DMS153 (cell line): ENCODE data around the gene TIMP2.
A peak's percentile ranks its signal among the peaks of the same experiment; 100 is the strongest.
"Not testable (repeated sequence)": the region's sequence is repeated elsewhere in the genome, so short reads cannot be mapped to it uniquely, and the experiment has no call there.

Experiments used
- DNase-seq: peaks from one replicate; lab custom pipeline; 2025; lab: John Stamatoyannopoulos, UW

TIMP2 gene

GRCh38 chr17:78925234-78925633 is at the start of gene TIMP2:
Gene TIMP2, minus strand, starts transcription at chr17:78925387. Its CDS starts 299 bp downstream, at chr17:78925088.
- no peak for DNase-seq

- no peak for DNase-seq
Measured at GRCh38 chr17:78973792-78974520, 48.8 kb upstream of the TIMP2 start.

GRCh38 chr17:78973196-78973595 is 48.0 kb upstream of the TIMP2 start:
- DNase-seq = no peak

DNA sequence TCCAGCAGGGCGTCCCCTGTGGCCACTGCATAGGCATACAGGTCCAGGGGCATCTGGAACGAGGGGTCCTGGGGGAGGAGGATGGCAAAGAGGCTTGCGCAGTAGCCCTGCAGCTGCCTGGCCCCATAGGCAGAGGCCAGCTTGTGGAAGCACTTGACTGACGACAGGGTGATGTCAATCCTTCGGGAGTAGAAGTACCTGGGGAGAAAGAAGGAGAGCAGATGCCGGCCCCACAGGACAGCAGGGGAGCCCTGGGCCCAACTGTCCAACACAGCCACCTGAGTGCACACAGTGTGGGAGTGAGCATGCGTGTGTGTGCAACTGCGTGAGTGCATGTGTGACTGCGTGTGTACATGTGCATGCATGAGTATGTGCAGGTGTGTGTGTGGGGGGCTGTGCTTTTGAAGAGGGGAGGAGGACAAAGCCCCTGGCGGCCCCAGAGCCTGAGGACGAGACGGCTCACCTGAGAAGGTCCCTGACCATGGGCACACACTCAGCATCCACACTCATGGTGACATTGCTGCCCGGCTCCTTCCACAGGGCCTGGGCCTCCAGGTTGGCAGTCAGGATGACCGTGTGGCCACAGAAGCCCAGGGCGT is 47.4 kb upstream of the TIMP2 start:
- no peak for DNase-seq

DNA sequence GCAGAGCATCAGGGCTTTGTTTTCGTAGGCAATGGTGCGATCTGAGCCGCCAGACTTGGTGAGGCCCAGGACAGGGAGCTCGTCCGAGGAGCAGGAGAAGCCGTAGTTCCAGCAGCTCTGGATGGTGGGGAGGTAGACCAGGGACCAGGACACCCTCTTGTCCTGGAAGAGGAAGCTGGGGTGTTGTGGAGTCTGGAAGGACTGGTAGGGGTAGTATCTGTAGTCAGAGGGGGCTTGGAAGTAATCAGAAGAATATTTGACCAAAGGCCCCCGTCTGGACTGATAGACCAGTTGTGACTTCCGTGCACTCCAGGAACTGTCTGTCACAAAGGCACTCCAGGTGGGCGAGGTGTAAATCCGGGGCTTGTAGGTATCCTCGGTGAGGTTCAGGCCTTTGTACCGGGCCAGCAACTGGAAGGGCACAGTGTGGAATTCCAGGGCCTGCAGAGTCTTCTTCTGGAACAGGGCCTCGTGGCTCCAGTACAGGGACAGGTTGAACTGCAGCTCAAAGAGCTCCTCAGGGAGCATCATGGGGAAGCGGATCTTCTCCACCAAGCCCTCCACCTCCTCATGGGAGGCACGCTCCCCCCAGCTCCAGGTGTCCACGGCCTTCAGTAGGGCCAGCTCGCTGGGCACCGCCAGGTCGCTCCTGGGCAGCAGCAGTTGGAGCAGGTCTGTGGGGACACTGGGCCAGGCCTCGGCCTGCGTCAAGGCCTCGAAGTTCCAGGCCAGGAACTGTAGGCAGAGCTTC is 46.7 kb upstream of the TIMP2 start:
- no peak for DNase-seq

DNA sequence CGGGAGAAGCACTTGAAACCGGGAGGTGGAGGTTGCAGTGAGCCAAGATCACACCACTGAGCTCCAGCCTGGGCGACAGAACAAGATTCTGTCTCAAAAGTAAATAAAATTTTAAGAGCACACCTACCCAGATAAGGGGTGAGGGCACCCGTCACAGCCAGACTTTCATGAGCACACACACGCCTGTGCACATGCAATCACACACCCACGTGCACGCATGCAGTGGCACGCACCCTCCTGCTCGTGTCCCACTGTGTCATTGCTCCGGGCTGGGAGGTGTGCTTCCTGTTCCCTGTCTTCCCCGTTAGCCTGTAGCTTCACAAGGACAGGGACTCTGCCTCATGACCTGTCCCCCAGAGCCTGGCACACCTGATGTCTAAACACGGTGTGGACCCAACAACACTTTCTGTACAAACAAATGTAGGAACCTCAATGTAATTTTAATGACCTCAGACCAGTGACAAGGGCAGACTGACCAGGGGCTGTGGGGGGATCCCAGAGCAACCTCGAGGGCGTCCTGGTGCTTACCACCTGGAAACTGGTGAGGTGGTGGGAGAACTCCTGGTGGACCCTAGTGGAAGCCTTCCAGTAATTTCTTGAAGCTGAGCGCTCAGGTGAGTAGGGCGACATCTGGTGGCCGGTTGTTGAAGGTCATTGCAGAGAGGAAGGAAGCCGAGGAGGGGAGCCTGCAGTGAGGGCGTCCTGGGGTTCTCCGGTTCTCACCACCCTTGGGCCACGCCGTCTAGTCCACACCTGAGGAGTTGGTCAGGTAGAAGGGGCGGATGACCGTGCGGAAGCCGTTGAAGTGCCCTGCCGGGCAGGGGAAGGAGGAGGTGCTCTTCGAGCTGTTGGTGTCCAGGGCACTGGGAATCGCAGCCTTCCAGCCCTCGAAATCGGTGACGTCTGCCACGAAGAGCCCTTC is 45.9 kb upstream of the TIMP2 start:
- peak; percentile 67 for DNase-seq

DNA sequence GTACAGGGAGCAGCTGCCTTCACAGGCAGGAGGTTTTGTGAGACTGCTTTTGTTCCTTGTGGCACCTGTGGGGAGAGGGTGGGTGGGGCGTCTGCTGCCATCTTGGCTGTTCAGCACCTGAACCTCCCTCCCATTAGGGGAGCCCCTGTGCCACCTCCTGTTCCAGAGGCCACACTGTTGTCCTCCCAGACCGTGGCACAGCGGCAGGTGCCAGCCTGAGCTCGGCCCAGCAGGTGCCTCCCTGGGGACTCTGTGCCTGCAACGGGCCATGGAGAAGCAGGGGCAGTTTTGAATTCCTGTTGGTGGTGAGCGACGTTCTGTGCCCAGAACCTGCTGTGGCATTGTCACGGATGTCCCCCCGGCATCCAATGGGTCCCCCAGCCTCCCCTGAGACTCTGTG is 44.7 kb upstream of the TIMP2 start:
- peak; percentile 16 for DNase-seq

DNA sequence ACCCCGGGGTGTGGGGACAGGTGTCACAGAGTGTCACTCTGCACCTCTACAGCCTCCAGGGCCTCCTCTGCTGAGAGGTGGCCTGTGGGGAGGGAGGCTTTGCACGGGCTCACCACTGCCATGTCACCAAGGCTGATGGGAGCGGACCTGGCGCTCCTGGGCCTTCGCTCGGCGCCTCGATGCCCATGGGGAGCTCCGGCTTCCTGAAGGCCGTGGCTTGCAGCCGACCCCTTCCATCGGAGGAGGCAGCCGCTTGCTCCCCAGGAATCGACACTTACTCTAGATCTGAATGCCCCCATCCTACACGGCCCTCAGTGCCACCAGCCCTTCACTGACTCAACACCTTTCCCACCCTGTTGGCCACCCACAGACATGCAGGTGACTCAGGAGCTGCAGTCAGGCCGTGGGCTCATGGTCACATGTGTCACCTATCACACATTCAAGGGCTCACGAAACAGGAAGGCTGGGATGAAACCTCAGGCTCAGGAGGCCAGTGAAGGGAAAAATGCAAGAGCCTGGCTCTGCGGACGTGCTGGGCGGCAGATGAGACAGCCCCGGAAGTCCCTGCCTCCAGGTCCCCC is 42.7 kb upstream of the TIMP2 start:
- DNase-seq = no peak

GRCh38 chr17:78966910-78967600 is 41.9 kb upstream of the TIMP2 start:
- no peak for DNase-seq

- DNase-seq = no peak
Measured at GRCh38 chr17:78966123-78966813, 41.1 kb upstream of the TIMP2 start.

GRCh38 chr17:78965491-78965924 is 40.3 kb upstream of the TIMP2 start:
- DNase-seq = peak; percentile 44

- no peak for DNase-seq
Measured at GRCh38 chr17:78963378-78963777, 38.2 kb upstream of the TIMP2 start.

- DNase-seq = not testable (repeated sequence)
Measured at GRCh38 chr17:78962984-78963348, 37.8 kb upstream of the TIMP2 start.

DNA sequence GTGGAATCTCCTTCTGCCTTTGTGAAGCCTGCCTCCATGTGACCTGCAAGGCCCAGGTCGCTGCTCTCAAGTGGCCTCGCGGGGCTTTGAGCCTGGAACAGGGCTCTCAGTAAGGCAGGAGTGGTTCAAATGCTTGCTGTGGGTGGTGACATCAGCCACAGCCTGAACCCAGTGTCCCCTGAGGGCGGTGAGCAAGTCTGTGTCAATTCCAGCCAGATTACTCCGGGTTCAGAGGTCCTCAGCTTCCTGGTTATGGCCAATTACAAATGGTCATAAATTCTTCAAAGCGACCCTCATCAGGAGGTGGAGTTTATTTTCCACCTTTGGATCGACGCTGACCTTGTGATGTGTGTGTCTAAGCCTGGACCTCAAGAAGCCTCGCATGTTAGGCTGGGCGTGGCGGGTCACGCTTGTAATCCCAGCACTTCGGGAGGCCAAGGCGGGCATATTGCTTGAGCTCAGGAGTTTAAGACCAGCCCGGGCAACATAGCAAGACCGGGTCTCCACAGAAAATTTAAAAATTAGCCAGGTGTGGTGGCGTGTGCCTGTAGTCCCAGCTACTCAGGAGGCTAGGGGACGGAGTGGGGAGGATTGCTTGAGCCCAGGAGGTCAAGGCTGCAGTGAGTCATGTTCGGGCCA is 37.3 kb upstream of the TIMP2 start:
- DNase-seq = no peak

GRCh38 chr17:78961571-78961970 is 36.4 kb upstream of the TIMP2 start:
- no peak for DNase-seq

DNA sequence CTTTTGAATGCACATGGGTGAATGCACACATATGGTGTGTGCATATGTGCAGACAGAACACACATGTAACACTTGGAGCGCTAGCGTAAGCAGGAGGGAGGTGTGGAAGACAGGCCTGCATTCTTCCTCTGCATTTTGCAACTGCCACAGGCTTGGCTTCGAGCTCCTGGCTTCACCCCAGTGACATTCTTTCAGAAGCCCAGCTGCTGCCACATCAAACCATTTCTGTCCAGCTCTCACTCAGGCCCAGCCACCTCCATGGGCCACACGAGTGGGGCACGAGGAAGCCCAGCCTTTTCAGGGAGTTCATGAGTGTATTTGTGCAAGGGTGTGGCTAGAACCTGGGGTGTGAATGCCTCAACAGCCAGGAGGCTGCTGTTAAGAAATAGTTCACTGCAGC is 35.7 kb upstream of the TIMP2 start:
- no peak for DNase-seq

DNA sequence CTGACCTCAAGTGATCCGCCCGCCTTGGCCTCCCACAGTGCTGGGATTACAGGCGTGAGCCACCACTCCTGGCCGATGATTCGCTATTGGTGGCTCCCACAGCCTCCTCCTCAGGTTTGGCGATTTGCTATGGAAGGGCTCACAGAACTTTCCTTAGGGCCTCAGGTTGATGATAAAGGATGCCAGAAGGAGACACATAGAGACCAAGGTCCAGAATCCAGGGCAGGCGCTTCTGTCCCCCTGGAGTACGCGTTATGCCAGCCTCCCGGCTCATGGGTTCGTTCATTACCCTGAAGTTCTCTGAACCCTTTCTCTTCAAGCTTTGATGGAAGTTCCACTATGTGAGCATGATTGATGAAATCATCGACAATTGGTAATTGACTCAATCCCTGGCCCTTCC is 34.6 kb upstream of the TIMP2 start:
- DNase-seq = no peak

GRCh38 chr17:78958641-78959127 is 33.5 kb upstream of the TIMP2 start:
- DNase-seq = no peak

GRCh38 chr17:78957128-78957527 is 31.9 kb upstream of the TIMP2 start:
- no peak for DNase-seq

- DNase-seq = no peak
Measured at GRCh38 chr17:78956254-78956653, 31.1 kb upstream of the TIMP2 start.
